HL-60 (cell line): Measurements from ENCODE around the gene SPDYE3.
"Not testable (repeated sequence)": the region's sequence is repeated elsewhere in the genome, so short reads cannot be mapped to it uniquely, and the experiment has no call there.

Experiments used
- GABPA ChIP-seq: IDR thresholded peaks from 2 replicates; pipeline ENCODE4 v1.6.1; 2012; ENCODE audit warnings: low read depth
- POLR2AphosphoS5 ChIP-seq: IDR thresholded peaks from 2 replicates; pipeline ENCODE4 v1.6.1; 2012; ENCODE audit warnings: low read depth
- SPI1 ChIP-seq: IDR thresholded peaks from 2 replicates; pipeline ENCODE4 v1.6.1; 2012; ENCODE audit warnings: low read depth, mild to moderate bottlenecking, borderline replicate concordance
- TF ChIP-seq, protein P1 (sequence below): IDR thresholded peaks from one replicate; pipeline ENCODE4 v1.5.1; 2011; ENCODE audit warnings: low read length, control low read depth, inconsistent platforms; ENCODE audit not compliant: insufficient read depth
- TF ChIP-seq, protein P2 (sequence below): IDR thresholded peaks from 2 replicates; pipeline ENCODE4 v1.6.1; 2012; ENCODE audit warnings: low read depth; ENCODE audit not compliant: insufficient replicate concordance

DNA sequence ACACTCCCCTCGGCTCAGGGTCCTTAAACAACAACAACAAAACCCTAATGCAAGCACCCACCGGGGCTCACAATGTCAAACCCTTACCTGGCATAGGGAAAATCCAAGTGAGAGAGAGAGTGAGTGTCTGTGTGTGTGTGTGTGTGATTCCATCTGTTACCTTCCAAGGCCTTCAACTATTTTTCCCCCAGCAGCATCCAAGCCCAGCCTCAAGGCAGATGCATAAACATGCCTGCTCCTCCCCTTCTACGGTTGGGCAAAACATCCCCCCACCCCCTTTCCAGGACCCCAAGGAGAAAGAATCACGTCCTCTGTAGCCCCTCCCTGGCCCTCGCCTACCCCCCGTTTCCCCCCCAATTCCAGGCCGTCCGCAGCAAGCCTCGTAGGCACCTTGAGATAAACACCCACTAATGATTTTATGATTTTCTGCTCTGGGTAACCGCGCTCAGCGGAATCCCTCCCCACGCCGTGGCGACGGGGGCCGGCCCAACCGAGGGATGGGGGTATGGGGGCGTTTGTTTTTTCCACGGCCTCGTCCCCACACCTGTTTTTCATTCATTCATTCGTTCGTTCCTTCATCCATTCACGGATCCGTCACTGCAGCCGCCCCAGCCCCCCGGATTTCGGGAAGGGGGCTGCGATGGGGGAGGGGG lies 36.4 kb upstream of the SPDYE3 start:
- TF ChIP-seq, protein P1, sequence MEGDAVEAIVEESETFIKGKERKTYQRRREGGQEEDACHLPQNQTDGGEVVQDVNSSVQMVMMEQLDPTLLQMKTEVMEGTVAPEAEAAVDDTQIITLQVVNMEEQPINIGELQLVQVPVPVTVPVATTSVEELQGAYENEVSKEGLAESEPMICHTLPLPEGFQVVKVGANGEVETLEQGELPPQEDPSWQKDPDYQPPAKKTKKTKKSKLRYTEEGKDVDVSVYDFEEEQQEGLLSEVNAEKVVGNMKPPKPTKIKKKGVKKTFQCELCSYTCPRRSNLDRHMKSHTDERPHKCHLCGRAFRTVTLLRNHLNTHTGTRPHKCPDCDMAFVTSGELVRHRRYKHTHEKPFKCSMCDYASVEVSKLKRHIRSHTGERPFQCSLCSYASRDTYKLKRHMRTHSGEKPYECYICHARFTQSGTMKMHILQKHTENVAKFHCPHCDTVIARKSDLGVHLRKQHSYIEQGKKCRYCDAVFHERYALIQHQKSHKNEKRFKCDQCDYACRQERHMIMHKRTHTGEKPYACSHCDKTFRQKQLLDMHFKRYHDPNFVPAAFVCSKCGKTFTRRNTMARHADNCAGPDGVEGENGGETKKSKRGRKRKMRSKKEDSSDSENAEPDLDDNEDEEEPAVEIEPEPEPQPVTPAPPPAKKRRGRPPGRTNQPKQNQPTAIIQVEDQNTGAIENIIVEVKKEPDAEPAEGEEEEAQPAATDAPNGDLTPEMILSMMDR, result not testable (repeated sequence)
- TF ChIP-seq, protein P2, sequence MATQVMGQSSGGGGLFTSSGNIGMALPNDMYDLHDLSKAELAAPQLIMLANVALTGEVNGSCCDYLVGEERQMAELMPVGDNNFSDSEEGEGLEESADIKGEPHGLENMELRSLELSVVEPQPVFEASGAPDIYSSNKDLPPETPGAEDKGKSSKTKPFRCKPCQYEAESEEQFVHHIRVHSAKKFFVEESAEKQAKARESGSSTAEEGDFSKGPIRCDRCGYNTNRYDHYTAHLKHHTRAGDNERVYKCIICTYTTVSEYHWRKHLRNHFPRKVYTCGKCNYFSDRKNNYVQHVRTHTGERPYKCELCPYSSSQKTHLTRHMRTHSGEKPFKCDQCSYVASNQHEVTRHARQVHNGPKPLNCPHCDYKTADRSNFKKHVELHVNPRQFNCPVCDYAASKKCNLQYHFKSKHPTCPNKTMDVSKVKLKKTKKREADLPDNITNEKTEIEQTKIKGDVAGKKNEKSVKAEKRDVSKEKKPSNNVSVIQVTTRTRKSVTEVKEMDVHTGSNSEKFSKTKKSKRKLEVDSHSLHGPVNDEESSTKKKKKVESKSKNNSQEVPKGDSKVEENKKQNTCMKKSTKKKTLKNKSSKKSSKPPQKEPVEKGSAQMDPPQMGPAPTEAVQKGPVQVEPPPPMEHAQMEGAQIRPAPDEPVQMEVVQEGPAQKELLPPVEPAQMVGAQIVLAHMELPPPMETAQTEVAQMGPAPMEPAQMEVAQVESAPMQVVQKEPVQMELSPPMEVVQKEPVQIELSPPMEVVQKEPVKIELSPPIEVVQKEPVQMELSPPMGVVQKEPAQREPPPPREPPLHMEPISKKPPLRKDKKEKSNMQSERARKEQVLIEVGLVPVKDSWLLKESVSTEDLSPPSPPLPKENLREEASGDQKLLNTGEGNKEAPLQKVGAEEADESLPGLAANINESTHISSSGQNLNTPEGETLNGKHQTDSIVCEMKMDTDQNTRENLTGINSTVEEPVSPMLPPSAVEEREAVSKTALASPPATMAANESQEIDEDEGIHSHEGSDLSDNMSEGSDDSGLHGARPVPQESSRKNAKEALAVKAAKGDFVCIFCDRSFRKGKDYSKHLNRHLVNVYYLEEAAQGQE, result not testable (repeated sequence)
- not testable (repeated sequence) for TF ChIP-seq POLR2AphosphoS5, SPI1, GABPA
